Mucosa of rectum (tissue), 2 donors: ENCODE results near the gene CDK6.

ENCODE experiments used
- H3K27ac ChIP-seq, 2 donors: one replicate each; pipeline ENCODE4 v1.7.0; 2013; ENCODE audit warnings: inconsistent platforms in 2 of 2, low read depth in 2 of 2, low read length in 2 of 2
- H3K27me3 ChIP-seq, 2 donors: one replicate each; pipeline ENCODE4 v1.7.0; 2013; ENCODE audit warnings: low read length in 2 of 2; ENCODE audit not compliant: control insufficient read depth in 2 of 2, insufficient read depth in 2 of 2
- H3K36me3 ChIP-seq, 2 donors: one replicate each; pipeline ENCODE4 v1.7.0; 2013; ENCODE audit warnings: low read length in 2 of 2; ENCODE audit not compliant: control insufficient read depth in 2 of 2, insufficient read depth in 2 of 2
- H3K4me1 ChIP-seq, 2 donors: one replicate each; pipeline ENCODE4 v1.7.0; 2013; ENCODE audit warnings: low read length in 2 of 2, mild to moderate bottlenecking in 1 of 2; ENCODE audit not compliant: control insufficient read depth in 2 of 2, insufficient read depth in 2 of 2
- H3K4me3 ChIP-seq, 2 donors: one replicate each; pipeline ENCODE4 v1.7.0; 2013; ENCODE audit warnings: low read length in 2 of 2
- H3K9ac ChIP-seq, 2 donors: one replicate each; pipeline ENCODE4 v1.7.0; 2013; ENCODE audit warnings: low read length in 2 of 2, low read depth in 1 of 2, mild to moderate bottlenecking in 1 of 2
- H3K9me3 ChIP-seq, 2 donors: one replicate each; pipeline ENCODE4 v1.7.0; 2013; ENCODE audit warnings: low read length in 2 of 2; ENCODE audit not compliant: control insufficient read depth in 2 of 2
- donor health status: healthy.
- donor health status: Normal muscosa, but diverticular disease.

CDK6 gene

GRCh38 chr7:92681633-92682032 is 154.7 kb downstream of the CDK6 start:
- Histone ChIP-seq H3K4me1 (peaks cover 5 to 16% of the 10 kb centered on the region in 2 donors), H3K36me3 (no peaks in the 10 kb centered on the region), H3K9ac (no peak overlapping the region), H3K27me3 (no peaks in the 10 kb centered on the region), H3K9me3 (no peaks in the 10 kb centered on the region), H3K27ac (no peak overlapping the region), H3K4me3 (no peak overlapping the region)

- H3K27ac ChIP-seq: no peak overlapping the region
- H3K27me3 ChIP-seq: no peaks in the 10 kb centered on the region
- H3K9ac ChIP-seq: no peak overlapping the region
- no peaks in the 10 kb centered on the region for H3K36me3 ChIP-seq
- no peak overlapping the region for H3K4me3 ChIP-seq
- H3K4me1 ChIP-seq: peaks cover 5 to 16% of the 10 kb centered on the region in 2 donors
- no peaks in the 10 kb centered on the region for H3K9me3 ChIP-seq
Measured at GRCh38 chr7:92680442-92680841, 155.9 kb downstream of the CDK6 start.

GRCh38 chr7:92678291-92678920 is 158.0 kb downstream of the CDK6 start:
- Histone ChIP-seq H3K4me3 (no peak overlapping the region), H3K4me1 (peaks cover 5 to 8% of the 10 kb centered on the region in 2 donors), H3K27me3 (no peaks in the 10 kb centered on the region), H3K9ac (no peak overlapping the region), H3K36me3 (no peaks in the 10 kb centered on the region), H3K9me3 (no peaks in the 10 kb centered on the region), H3K27ac (no peak overlapping the region)

- no peak overlapping the region for H3K9ac ChIP-seq
- no peak overlapping the region for H3K27ac ChIP-seq
- peaks cover 5 to 7% of the 10 kb centered on the region in 2 donors for H3K36me3 ChIP-seq
- no peaks in the 10 kb centered on the region for H3K9me3 ChIP-seq
- no peaks in the 10 kb centered on the region for H3K27me3 ChIP-seq
- peaks cover 0 to 5% of the 10 kb centered on the region in 2 donors for H3K4me1 ChIP-seq
- H3K4me3 ChIP-seq: no peak overlapping the region
Measured at GRCh38 chr7:92674379-92674778, 162.0 kb downstream of the CDK6 start.

GRCh38 chr7:92671505-92672169 is 164.7 kb downstream of the CDK6 start:
- peaks cover 0 to 5% of the 10 kb centered on the region in 2 donors for H3K4me1 ChIP-seq
- H3K9ac ChIP-seq: no peak overlapping the region
- H3K27me3 ChIP-seq: no peaks in the 10 kb centered on the region
- no peak overlapping the region for H3K27ac ChIP-seq
- H3K9me3 ChIP-seq: no peaks in the 10 kb centered on the region
- peaks cover 5 to 7% of the 10 kb centered on the region in 2 donors for H3K36me3 ChIP-seq
- no peak overlapping the region for H3K4me3 ChIP-seq

- Histone ChIP-seq H3K4me3 (no peak overlapping the region), H3K9me3 (no peaks in the 10 kb centered on the region), H3K4me1 (peaks cover 0 to 5% of the 10 kb centered on the region in 2 donors), H3K27ac (no peak overlapping the region), H3K9ac (no peak overlapping the region), H3K36me3 (peaks cover 7 to 8% of the 10 kb centered on the region in 2 donors), H3K27me3 (no peaks in the 10 kb centered on the region)
Measured at GRCh38 chr7:92670204-92670851, 166.0 kb downstream of the CDK6 start.

GRCh38 chr7:92669616-92670165 is 166.7 kb downstream of the CDK6 start:
- no peaks in the 10 kb centered on the region for H3K9me3 ChIP-seq
- peaks cover 7 to 8% of the 10 kb centered on the region in 2 donors for H3K36me3 ChIP-seq
- no peak overlapping the region for H3K27ac ChIP-seq
- H3K27me3 ChIP-seq: no peaks in the 10 kb centered on the region
- H3K4me1 ChIP-seq: peaks cover 0 to 5% of the 10 kb centered on the region in 2 donors
- no peak overlapping the region for H3K4me3 ChIP-seq
- no peak overlapping the region for H3K9ac ChIP-seq

GRCh38 chr7:92668564-92668963 is 167.8 kb downstream of the CDK6 start:
- peaks cover 7 to 8% of the 10 kb centered on the region in 2 donors for H3K36me3 ChIP-seq
- H3K4me1 ChIP-seq: peaks cover 0 to 5% of the 10 kb centered on the region in 2 donors
- no peak overlapping the region for H3K4me3 ChIP-seq
- H3K27ac ChIP-seq: no peak overlapping the region
- H3K9ac ChIP-seq: no peak overlapping the region
- H3K27me3 ChIP-seq: no peaks in the 10 kb centered on the region
- H3K9me3 ChIP-seq: no peaks in the 10 kb centered on the region

- Histone ChIP-seq H3K27me3 (no peaks in the 10 kb centered on the region), H3K4me3 (no peak overlapping the region), H3K9ac (no peak overlapping the region), H3K36me3 (peaks cover 7 to 8% of the 10 kb centered on the region in 2 donors), H3K9me3 (no peaks in the 10 kb centered on the region), H3K27ac (no peak overlapping the region), H3K4me1 (peaks cover 0 to 5% of the 10 kb centered on the region in 2 donors)
Measured at GRCh38 chr7:92667816-92668535, 168.4 kb downstream of the CDK6 start.
